Epithelial cell of proximal tubule (primary cell): Measurements from ENCODE around the gene SLC2A13. TPM values are rescaled to one million over a fixed set of nuclear protein-coding genes. Genes with fewer than 3 reads are reported as not detected.

Source experiments
- DNase-seq: peaks from one replicate; pipeline ENCODE4 v3.0.0-alpha.2; 2011; ENCODE audit warnings: low read depth
- H3K4me3 ChIP-seq: 2 replicates; pipeline ENCODE4 v1.5.1; 2011; ENCODE audit warnings: low read depth, mild to moderate bottlenecking, low read length
- CTCF ChIP-seq: conservative IDR thresholded peaks from 2 replicates; pipeline ENCODE4 v1.5.1; 2012; ENCODE audit warnings: low read depth, mild to moderate bottlenecking, low read length
- total RNA-seq: library from RNA; depleted of rRNA; stranded (reverse); fragments of >200 nt; gene quantifications from 2 replicates; pipeline ENCODE4 v1.2.3, GENCODE V29; 2015

Gene SLC2A13
- total RNA-seq, 1 donor from 2014 or later, result 4.6 TPM

- DNase-seq, result no peak
- no peak for TF ChIP-seq CTCF
- no peak overlapping the region for H3K4me3 ChIP-seq
Observed at GRCh38 chr12:40093512-40093911, 12.4 kb downstream of the SLC2A13 start.

GRCh38 chr12:40086471-40086870, 19.4 kb downstream of the SLC2A13 start:
- H3K4me3 ChIP-seq, result no peak overlapping the region
- TF ChIP-seq CTCF, result no peak
- DNase-seq, result no peak

DNA sequence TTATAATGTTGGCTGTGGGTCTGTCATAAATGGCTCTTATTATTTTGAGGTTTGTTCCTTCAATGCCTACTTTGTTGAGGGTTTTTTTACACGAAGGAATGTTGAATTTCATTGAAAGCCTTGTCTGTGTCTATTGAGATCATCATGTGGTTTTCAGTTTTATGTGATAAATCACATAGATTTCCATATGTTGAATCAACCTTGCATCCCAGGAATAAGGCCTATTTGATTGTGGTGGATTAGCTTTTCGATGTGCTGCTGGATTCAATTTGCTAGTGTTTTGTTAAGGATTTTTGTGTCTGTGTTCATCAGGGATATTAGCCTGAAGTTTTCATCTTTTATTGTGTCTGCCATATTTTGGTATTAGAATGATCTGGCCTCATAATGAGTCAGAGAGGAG, 27.6 kb downstream of the SLC2A13 start:
- no peak for DNase-seq
- H3K4me3 ChIP-seq, result no peak overlapping the region
- no peak for TF ChIP-seq CTCF

GRCh38 chr12:40075458-40075857, 30.4 kb downstream of the SLC2A13 start:
- TF ChIP-seq CTCF, result no peak
- no peak overlapping the region for H3K4me3 ChIP-seq
- no peak for DNase-seq

- no peak for TF ChIP-seq CTCF
- H3K4me3 ChIP-seq, result no peak overlapping the region
- no peak for DNase-seq
Observed at GRCh38 chr12:40068416-40068815, 37.5 kb downstream of the SLC2A13 start.

DNA sequence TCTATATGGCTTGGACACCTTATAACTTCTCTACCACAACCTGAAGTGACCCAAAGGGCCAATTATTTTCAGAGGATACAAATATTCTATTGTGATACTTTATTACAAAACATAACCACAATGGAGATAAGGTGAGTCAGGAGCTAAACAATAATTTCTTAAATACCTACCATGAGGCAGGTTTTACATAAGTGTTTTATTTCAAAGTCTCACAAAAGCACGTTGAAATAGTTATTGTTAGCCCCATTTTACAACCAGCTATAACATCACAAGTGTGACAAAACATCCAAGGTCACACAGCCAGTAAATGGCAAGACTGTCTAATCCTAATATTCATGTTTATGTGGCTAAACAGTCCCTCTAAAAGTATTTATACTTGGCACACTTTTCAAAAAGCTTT, 40.2 kb downstream of the SLC2A13 start:
- H3K4me3 ChIP-seq, result no peak overlapping the region
- TF ChIP-seq CTCF, result no peak
- no peak for DNase-seq

DNA sequence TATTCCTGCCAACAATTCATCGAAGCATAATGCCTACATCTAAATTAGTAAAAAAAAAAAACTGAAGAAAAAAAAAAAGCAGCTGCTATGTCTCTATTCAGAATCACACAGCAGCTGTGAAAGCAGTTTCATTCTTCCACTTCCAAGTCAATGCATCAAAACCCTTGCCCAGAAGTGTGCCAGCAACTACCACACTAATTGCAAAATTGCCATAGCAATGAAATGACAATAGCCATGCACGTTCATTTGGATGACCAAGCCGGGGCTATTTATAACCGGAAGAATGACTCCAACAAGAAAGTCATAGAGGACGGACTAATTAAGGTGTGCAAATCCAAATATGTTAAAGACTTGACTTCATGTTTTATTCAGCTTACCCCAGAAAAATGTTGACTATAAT, 42.5 kb downstream of the SLC2A13 start:
- no peak overlapping the region for H3K4me3 ChIP-seq
- DNase-seq, result no peak
- TF ChIP-seq CTCF, result no peak
